Measurements from ENCODE around the gene COBL. TPM values are rescaled to one million over a fixed set of nuclear protein-coding genes. Genes with fewer than 3 reads are reported as not detected.

Gene COBL
- total RNA-seq, 4 donors from 2014 or later = 62.4 to 114 (median 72.2) TPM

- no peaks in the 10 kb centered on the region for H3K27me3 ChIP-seq
- H3K9me3 ChIP-seq = peaks cover 0 to 9% of the 10 kb centered on the region in 2 donors
- DNase-seq = no peak
- TF ChIP-seq POLR2A (IDR thresholded peaks at IDR 0.05) = no peak
- no peak for TF ChIP-seq EP300 (IDR thresholded peaks at IDR 0.05; ENCODE audit: low read depth)
- no peak for TF ChIP-seq POLR2AphosphoS5 (IDR thresholded peaks at IDR 0.05)
- TF ChIP-seq CTCF (IDR thresholded peaks at IDR 0.05) = no peak
- H3K27ac ChIP-seq = no peak overlapping the region
- WGBS, 2 donors (ENCODE audit: low coverage in 1 of 2) = 88 to 100% methylated on average over 1 of the region's 1 CpG
- in situ Hi-C loops (cut with MboI; ENCODE audit: low pct_ligation_motif_present in 1 of 4, low pct_unique_long_range_greater_than_20kb in 1 of 4, low sequenced_read_pairs in 3 of 4) = no loop called here
- intact Hi-C loops (cut with DNase I; ENCODE audit: low total_unique reads) = no loop called here
- no peaks in the 10 kb centered on the region for H3K36me3 ChIP-seq
- no peak overlapping the region for H3K4me3 ChIP-seq
- no peaks in the 10 kb centered on the region for H3K4me1 ChIP-seq
These were observed 203.0 kb downstream of the COBL start for GRCh38 chr7:51113560-51113959.

- TF ChIP-seq EP300 (IDR thresholded peaks at IDR 0.05; ENCODE audit: low read depth) (no peak), CTCF (IDR thresholded peaks at IDR 0.05) (no peak), POLR2A (IDR thresholded peaks at IDR 0.05) (no peak), POLR2AphosphoS5 (IDR thresholded peaks at IDR 0.05) (no peak)
- Histone ChIP-seq H3K9me3 (peaks cover 0 to 6% of the 10 kb centered on the region in 2 donors), H3K27me3 (no peaks in the 10 kb centered on the region), H3K4me1 (no peaks in the 10 kb centered on the region), H3K36me3 (no peaks in the 10 kb centered on the region), H3K27ac (no peak overlapping the region), H3K4me3 (no peak overlapping the region)
- WGBS, 2 donors (ENCODE audit: low coverage in 1 of 2) = 88 to 100% methylated on average over 1 to 8 of the region's 8 CpGs
- DNase-seq = no peak
- intact Hi-C loops (cut with DNase I; ENCODE audit: low total_unique reads) (no loop called here), in situ Hi-C loops (cut with MboI; ENCODE audit: low pct_ligation_motif_present in 1 of 4, low pct_unique_long_range_greater_than_20kb in 1 of 4, low sequenced_read_pairs in 3 of 4) (no loop called here)
These were observed 205.2 kb downstream of the COBL start for GRCh38 chr7:51111241-51111940.

- in situ Hi-C loops (cut with MboI; ENCODE audit: low pct_ligation_motif_present in 1 of 4, low pct_unique_long_range_greater_than_20kb in 1 of 4, low sequenced_read_pairs in 3 of 4) = no loop called here
- TF ChIP-seq POLR2A (IDR thresholded peaks at IDR 0.05) (no peak), EP300 (IDR thresholded peaks at IDR 0.05; ENCODE audit: low read depth) (no peak), POLR2AphosphoS5 (IDR thresholded peaks at IDR 0.05) (no peak), CTCF (IDR thresholded peaks at IDR 0.05) (no peak)
- H3K4me3 ChIP-seq = no peak overlapping the region
- WGBS, 2 donors (ENCODE audit: low coverage in 1 of 2) = 50 to 74% methylated on average over 1 to 8 of the region's 8 CpGs
- no peak overlapping the region for H3K27ac ChIP-seq
- H3K36me3 ChIP-seq = no peaks in the 10 kb centered on the region
- intact Hi-C loops (cut with DNase I; ENCODE audit: low total_unique reads) = no loop called here
- H3K27me3 ChIP-seq = no peaks in the 10 kb centered on the region
- no peak for DNase-seq
- H3K4me1 ChIP-seq = no peaks in the 10 kb centered on the region
- H3K9me3 ChIP-seq = no peaks in the 10 kb centered on the region
These were observed 208.5 kb downstream of the COBL start for GRCh38 chr7:51108134-51108533.

GRCh38 chr7:51104278-51104677 lies 212.3 kb downstream of the COBL start:
- in situ Hi-C loops (cut with MboI; ENCODE audit: low pct_ligation_motif_present in 1 of 4, low pct_unique_long_range_greater_than_20kb in 1 of 4, low sequenced_read_pairs in 3 of 4) = no loop called here
- WGBS, 2 donors (ENCODE audit: low coverage in 1 of 2) = 44 to 75% methylated on average over 2 to 3 of the region's 3 CpGs

More at GRCh38 chr7:51104278-51104677, 212.3 kb downstream of the COBL start:
- Histone ChIP-seq H3K27me3 (no peaks in the 10 kb centered on the region), H3K36me3 (no peaks in the 10 kb centered on the region), H3K4me3 (no peak overlapping the region), H3K4me1 (no peaks in the 10 kb centered on the region), H3K27ac (no peak overlapping the region), H3K9me3 (no peaks in the 10 kb centered on the region)
- TF ChIP-seq CTCF (IDR thresholded peaks at IDR 0.05) = no peak
- no peak for TF ChIP-seq EP300 (IDR thresholded peaks at IDR 0.05; ENCODE audit: low read depth)
- no peak for TF ChIP-seq POLR2A (IDR thresholded peaks at IDR 0.05)
- no peak for TF ChIP-seq POLR2AphosphoS5 (IDR thresholded peaks at IDR 0.05)
- intact Hi-C loops (cut with DNase I; ENCODE audit: low total_unique reads) = no loop called here
- no peak for DNase-seq

Measured in transverse colon (tissue), 4 donors.